Endothelial cell of umbilical vein (primary cell): ENCODE measurements around the gene HSPA2. TPM values are rescaled to one million over a fixed set of nuclear protein-coding genes. Genes with fewer than 3 reads are reported as not detected.
A peak's percentile ranks its signal among the peaks of the same experiment; 100 is the strongest.

Source experiments
- BruUV-seq: library from RNA; stranded (reverse); fragments of 400-500 nt; replicated peaks from 2 replicates; lab custom pipeline; 2021; lab: Mats Ljungman, UMichigan
- CTCF ChIA-PET: fragments of 300-600, 350-600 bp; sonication (Branson Sonifier 250); formaldehyde crosslinking; loops from one replicate; lab custom pipeline; 2021; ENCODE audit warnings: antibody characterized with exemption, inconsistent platforms; lab: Charles Lee
- POLR2A ChIA-PET: fragments of 300-600, 350-600 bp; sonication (Branson Sonifier 250); formaldehyde crosslinking; loops from one replicate; lab custom pipeline; 2021; ENCODE audit warnings: antibody characterized with exemption, inconsistent platforms; lab: Charles Lee
- DNase-seq: peaks from one replicate; pipeline ENCODE4 v3.0.0-alpha.2; 2011; ENCODE audit warnings: low read depth, low spot score
- FAIRE-seq: peaks from 2 replicates; lab custom pipeline; 2011; peaks lifted over from hg19 to GRCh38; lab: Jason Lieb, UNC
- H2AFZ ChIP-seq: 2 replicates; pipeline ENCODE4 v1.6.0; 2012; ENCODE audit warnings: low read depth, low read length, control low read depth, inconsistent platforms
- H3K27ac ChIP-seq: 2 replicates; pipeline ENCODE4 v1.5.1; 2011; ENCODE audit warnings: low read depth, mild to moderate bottlenecking, control low read depth, low read length, moderate library complexity; ENCODE audit not compliant: insufficient read depth
- H3K27me3 ChIP-seq, 2 experiments: 2 replicates each; pipeline versions ENCODE4 v1.6.0 to v1.6.1; 2011; ENCODE audit warnings: low read length in 2 of 2, mixed read lengths in 1 of 2; ENCODE audit not compliant: control insufficient read depth in 2 of 2, insufficient read depth in 2 of 2
- H3K36me3 ChIP-seq, 2 experiments: 2 replicates in 1 of 2; 3 replicates in 1 of 2; pipeline ENCODE4 v1.5.1; 2011; ENCODE audit warnings: low read length in 2 of 2, mild to moderate bottlenecking in 1 of 2, moderate library complexity in 1 of 2; ENCODE audit not compliant: control insufficient read depth in 2 of 2, insufficient read depth in 2 of 2; ENCODE audit errors: extremely low read depth in 1 of 2
- H3K4me1 ChIP-seq: 3 replicates; pipeline ENCODE4 v1.5.1; 2011; ENCODE audit warnings: mild to moderate bottlenecking, low read length; ENCODE audit not compliant: control insufficient read depth, insufficient read depth; ENCODE audit errors: extremely low read depth
- H3K4me2 ChIP-seq: 2 replicates; pipeline ENCODE4 v1.6.1; 2011; ENCODE audit warnings: low read length, control low read depth, mixed read lengths; ENCODE audit not compliant: insufficient read depth
- H3K4me3 ChIP-seq, 3 experiments: fragments of 200-600 bp in 1 of 3; sonication (generic), shearing (Covaris generic) in 1 of 3; replicated peaks in 1 of 3; 2 replicates each; pipeline ENCODE4 v1.5.1; 2011 to 2016; ENCODE audit warnings: control low read depth in 3 of 3, low read length in 3 of 3, mild to moderate bottlenecking in 2 of 3, inconsistent platforms in 1 of 3, low read depth in 1 of 3, moderate library complexity in 1 of 3; ENCODE audit not compliant: insufficient read depth in 1 of 3
- H3K79me2 ChIP-seq: 2 replicates; pipeline ENCODE4 v1.6.0; 2012; ENCODE audit warnings: low read length, inconsistent platforms; ENCODE audit not compliant: control insufficient read depth, insufficient read depth
- H3K9ac ChIP-seq: replicated peaks from 2 replicates; pipeline ENCODE3; 2011; ENCODE audit warnings: low read length, control low read depth; ENCODE audit not compliant: insufficient read depth; ENCODE audit errors: extremely low read depth
- H3K9me1 ChIP-seq: replicated peaks from 3 replicates; pipeline ENCODE4 v1.6.0; 2011; ENCODE audit warnings: mild to moderate bottlenecking, low read length; ENCODE audit not compliant: control insufficient read depth, insufficient read depth; ENCODE audit errors: extremely low read depth
- H3K9me3 ChIP-seq: replicated peaks from 2 replicates; pipeline ENCODE4 v1.5.1; 2012; ENCODE audit warnings: low read length, inconsistent platforms; ENCODE audit not compliant: control insufficient read depth, insufficient read depth
- H4K20me1 ChIP-seq: replicated peaks from 2 replicates; pipeline ENCODE3; 2011; ENCODE audit warnings: mild to moderate bottlenecking, low read length; ENCODE audit not compliant: control insufficient read depth, insufficient read depth; ENCODE audit errors: extremely low read depth
- EZH2 ChIP-seq: IDR thresholded peaks from 2 replicates; pipeline ENCODE4 v1.6.1; 2012; ENCODE audit warnings: borderline replicate concordance, low read depth, mild to moderate bottlenecking, moderate library complexity, low read length, inconsistent platforms; ENCODE audit not compliant: severe bottlenecking
- FOS ChIP-seq: IDR thresholded peaks from 2 replicates; pipeline ENCODE4 v1.6.1; 2011; ENCODE audit warnings: mild to moderate bottlenecking, low read length, moderate library complexity, borderline replicate concordance; ENCODE audit not compliant: insufficient read depth
- GATA2 ChIP-seq: IDR thresholded peaks from 2 replicates; pipeline ENCODE4 v1.7.0; 2011; ENCODE audit warnings: low read depth, mild to moderate bottlenecking, moderate library complexity, mixed read lengths, low read length; ENCODE audit not compliant: insufficient read length, insufficient read depth
- JUN ChIP-seq: IDR thresholded peaks from 2 replicates; pipeline ENCODE4 v1.6.1; 2011; ENCODE audit warnings: borderline replicate concordance, low read depth; ENCODE audit not compliant: insufficient read length, insufficient read depth
- MAX ChIP-seq: IDR thresholded peaks from 2 replicates; pipeline ENCODE4 v1.6.1; 2011; ENCODE audit not compliant: insufficient read depth, insufficient read length
- MYC ChIP-seq: IDR thresholded peaks from one replicate; pipeline ENCODE4 v1.6.1; 2011; ENCODE audit warnings: mild to moderate bottlenecking, low read depth, low read length
- POLR2A ChIP-seq: IDR thresholded peaks from 2 replicates; pipeline ENCODE4 v1.6.1; 2012; ENCODE audit warnings: low read depth, mild to moderate bottlenecking, control low read depth, low read length
- POLR2AphosphoS5 ChIP-seq: IDR thresholded peaks from 2 replicates; pipeline ENCODE4 v1.6.1; 2012; ENCODE audit warnings: low read depth, mild to moderate bottlenecking, control low read depth, low read length, moderate library complexity; ENCODE audit not compliant: insufficient read depth
- dilution Hi-C: fragments of 300-500 bp; cut with MboI; formaldehyde crosslinking; loops from one replicate; pipeline ENCODE4 v1.15.0; 2019; ENCODE audit warnings: low sequenced_read_pairs; ENCODE audit not compliant: extremely low pct_ligation_motif_present
- intact Hi-C: fragments of 100-400 bp; cut with micrococcal nuclease; formaldehyde crosslinking; loops from one replicate; pipeline ENCODE4 v1.10.0; 2022
- polyA plus RNA-seq, 4 experiments: library from polyadenylated mRNA; depleted of rRNA in 3 of 4; stranded (reverse) in 3 of 4; unstranded in 1 of 4; fragments of >200 nt; gene quantifications; 2 replicates each; pipeline versions ENCODE4 v1.2.1 to v1.2.3, GENCODE V29; 2011 to 2012; ENCODE audit warnings: missing spikeins in 1 of 4
- total RNA-seq: library from RNA; stranded (reverse); gene quantifications from 2 replicates; pipeline ENCODE4 v1.2.3, GENCODE V29; 2021
- TF ChIP-seq, protein P1 (sequence below), 2 donors: IDR thresholded peaks; 1 replicate in 1 of 2; 2 replicates in 1 of 2; pipeline ENCODE4 v1.5.1; 2011; ENCODE audit warnings: low read length in 2 of 2, mild to moderate bottlenecking in 2 of 2, moderate library complexity in 2 of 2, control low read depth in 1 of 2, inconsistent platforms in 1 of 2, low read depth in 1 of 2; ENCODE audit not compliant: insufficient read depth in 1 of 2; ENCODE audit errors: extremely low read depth in 1 of 2

HSPA2 gene
- total and polyA plus RNA-seq, 2 donors (not counting 3 experiments of a cell fraction or from before 2014, with no cell fraction given): 5.3 to 11.4 TPM

GRCh38 chr14:64520699-64521098 lies 19.8 kb upstream of the HSPA2 start:
- no TSS peak for BruUV-seq
- Histone ChIP-seq H3K9me1 (peaks cover 2% of the 10 kb centered on the region), H3K4me1 (peaks cover 15% of the 10 kb centered on the region), H3K4me2 (peak overlapping the region; percentile 5), H3K4me3 (no peak overlapping the region), H3K79me2 (peaks cover 58% of the 10 kb centered on the region), H4K20me1 (peaks cover 21% of the 10 kb centered on the region), H3K27ac (peak overlapping the region; percentile 25), H3K9me3 (no peaks in the 10 kb centered on the region), H3K36me3 (peaks cover 2 to 12% of the 10 kb centered on the region in 2 experiments), H3K27me3 (no peaks in the 10 kb centered on the region), H3K9ac (no peak overlapping the region), H2AFZ (no peak overlapping the region)
- ChIA-PET POLR2A (no interaction called here), CTCF (interaction anchor here (0.8 to 3.5 kb wide), 5 partner anchors 10 to 371 kb away, joined by 3 to 25 read pairs (median 4); partner anchors contain the start of gene HSPA2)
- intact Hi-C loops: no loop called here
- dilution Hi-C loops: no loop called here
- peak; percentile 12 for FAIRE-seq
- TF ChIP-seq, protein P1, sequence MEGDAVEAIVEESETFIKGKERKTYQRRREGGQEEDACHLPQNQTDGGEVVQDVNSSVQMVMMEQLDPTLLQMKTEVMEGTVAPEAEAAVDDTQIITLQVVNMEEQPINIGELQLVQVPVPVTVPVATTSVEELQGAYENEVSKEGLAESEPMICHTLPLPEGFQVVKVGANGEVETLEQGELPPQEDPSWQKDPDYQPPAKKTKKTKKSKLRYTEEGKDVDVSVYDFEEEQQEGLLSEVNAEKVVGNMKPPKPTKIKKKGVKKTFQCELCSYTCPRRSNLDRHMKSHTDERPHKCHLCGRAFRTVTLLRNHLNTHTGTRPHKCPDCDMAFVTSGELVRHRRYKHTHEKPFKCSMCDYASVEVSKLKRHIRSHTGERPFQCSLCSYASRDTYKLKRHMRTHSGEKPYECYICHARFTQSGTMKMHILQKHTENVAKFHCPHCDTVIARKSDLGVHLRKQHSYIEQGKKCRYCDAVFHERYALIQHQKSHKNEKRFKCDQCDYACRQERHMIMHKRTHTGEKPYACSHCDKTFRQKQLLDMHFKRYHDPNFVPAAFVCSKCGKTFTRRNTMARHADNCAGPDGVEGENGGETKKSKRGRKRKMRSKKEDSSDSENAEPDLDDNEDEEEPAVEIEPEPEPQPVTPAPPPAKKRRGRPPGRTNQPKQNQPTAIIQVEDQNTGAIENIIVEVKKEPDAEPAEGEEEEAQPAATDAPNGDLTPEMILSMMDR (IDR thresholded peaks at IDR 0.05; ENCODE audit: extremely low read depth in 1 of 2, insufficient read depth in 1 of 2, low read depth in 1 of 2, low read length in 2 of 2): no peak
- TF ChIP-seq FOS: peak; percentile 9
- DNase-seq: no peak

DNA sequence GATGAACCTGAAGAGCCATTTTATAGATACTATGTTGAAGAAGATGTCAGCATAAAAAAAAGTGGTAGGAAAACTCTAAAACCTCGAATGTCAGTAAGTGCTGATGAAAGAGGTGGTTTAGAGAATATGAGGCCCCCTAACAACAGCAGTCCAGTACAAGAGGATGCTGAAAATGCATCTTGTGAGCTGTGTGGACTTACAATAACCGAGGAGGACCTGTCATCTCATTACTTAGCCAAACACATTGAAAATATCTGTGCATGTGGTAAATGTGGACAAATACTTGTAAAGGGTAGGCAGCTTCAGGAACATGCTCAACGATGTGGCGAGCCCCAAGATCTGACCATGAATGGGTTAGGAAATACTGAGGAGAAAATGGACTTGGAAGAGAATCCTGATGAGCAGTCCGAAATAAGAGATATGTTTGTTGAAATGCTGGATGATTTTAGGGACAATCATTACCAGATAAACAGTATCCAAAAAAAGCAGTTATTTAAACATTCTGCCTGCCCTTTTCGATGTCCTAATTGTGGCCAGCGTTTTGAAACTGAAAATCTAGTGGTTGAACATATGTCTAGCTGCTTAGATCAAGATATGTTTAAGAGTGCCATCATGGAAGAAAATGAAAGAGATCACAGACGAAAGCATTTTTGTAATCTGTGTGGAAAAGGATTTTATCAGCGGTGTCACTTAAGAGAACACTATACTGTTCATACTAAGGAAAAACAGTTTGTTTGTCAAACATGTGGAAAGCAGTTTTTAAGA lies 17.8 kb upstream of the HSPA2 start:
- CTCF ChIA-PET: interaction anchor here (2.3 to 4.2 kb wide), 3 partner anchors 12 to 114 kb away, joined by 8 to 25 read pairs (median 21); no protein-coding TSS in a partner anchor
- BruUV-seq: TSS peak; percentile 16

More for the DNA sequence above, 17.8 kb upstream of the HSPA2 start:
- dilution Hi-C loops (no loop called here), intact Hi-C loops (no loop called here)
- H3K9me3 ChIP-seq: no peaks in the 10 kb centered on the region
- no peak overlapping the region for H3K4me3 ChIP-seq
- peaks cover 13% of the 10 kb centered on the region for H4K20me1 ChIP-seq
- H3K79me2 ChIP-seq: peaks cover 40% of the 10 kb centered on the region
- no peak for DNase-seq
- TF ChIP-seq JUN: no peak
- TF ChIP-seq EZH2: no peak
- TF ChIP-seq MAX: no peak
- no peak for TF ChIP-seq POLR2A
- TF ChIP-seq MYC: no peak
- TF ChIP-seq, protein P1 (IDR thresholded peaks at IDR 0.05; ENCODE audit: extremely low read depth in 1 of 2, insufficient read depth in 1 of 2, low read depth in 1 of 2, low read length in 2 of 2): no peak
- TF ChIP-seq GATA2: no peak
- TF ChIP-seq POLR2AphosphoS5: no peak
- no peak for TF ChIP-seq FOS
- H3K4me2 ChIP-seq: no peak overlapping the region
- no peak overlapping the region for H3K27ac ChIP-seq
- H3K36me3 ChIP-seq: peaks cover 2 to 12% of the 10 kb centered on the region in 2 experiments
- no peaks in the 10 kb centered on the region for H3K27me3 ChIP-seq
- POLR2A ChIA-PET: no interaction called here
- no peak for FAIRE-seq
- H2AFZ ChIP-seq: no peak overlapping the region
- H3K9me1 ChIP-seq: no peaks in the 10 kb centered on the region
- H3K9ac ChIP-seq: no peak overlapping the region
- peaks cover 15% of the 10 kb centered on the region for H3K4me1 ChIP-seq
